DMS79 (cell line): ENCODE measurements around the gene ST6GALNAC4.

Experiments used
- DNase-seq: peaks from one replicate; lab custom pipeline; 2025; lab: John Stamatoyannopoulos, UW

Gene ST6GALNAC4, protein sequence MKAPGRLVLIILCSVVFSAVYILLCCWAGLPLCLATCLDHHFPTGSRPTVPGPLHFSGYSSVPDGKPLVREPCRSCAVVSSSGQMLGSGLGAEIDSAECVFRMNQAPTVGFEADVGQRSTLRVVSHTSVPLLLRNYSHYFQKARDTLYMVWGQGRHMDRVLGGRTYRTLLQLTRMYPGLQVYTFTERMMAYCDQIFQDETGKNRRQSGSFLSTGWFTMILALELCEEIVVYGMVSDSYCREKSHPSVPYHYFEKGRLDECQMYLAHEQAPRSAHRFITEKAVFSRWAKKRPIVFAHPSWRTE

GRCh38 chr9:127916720-127917581, at the start of gene ST6GALNAC4:
ST6GALNAC4 (minus strand) TSS chr9:127917041; CDS start chr9:127916419, 622 bp downstream.
- DNase-seq: peak; percentile 47

DNA sequence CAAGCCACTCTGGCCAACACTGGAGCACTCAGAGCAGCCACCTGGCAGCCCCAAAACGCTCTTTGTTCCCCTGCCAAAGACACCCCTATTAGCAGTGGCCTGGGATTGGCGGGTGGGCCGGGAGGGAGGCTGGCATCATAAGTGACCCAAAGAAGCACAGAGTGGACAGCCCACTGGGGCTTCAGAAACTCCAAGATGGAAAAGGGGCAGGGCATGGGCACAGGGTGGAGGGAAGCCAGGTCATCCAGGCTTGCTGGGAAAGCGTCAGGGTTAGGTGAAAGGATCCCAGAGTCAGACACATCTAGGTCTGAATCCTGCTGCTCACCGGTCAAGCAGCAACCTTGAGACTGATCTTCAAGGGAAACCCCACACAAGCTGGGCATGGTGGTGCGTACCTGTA, 49.1 kb upstream of the ST6GALNAC4 start:
- DNase-seq: no peak

DNA sequence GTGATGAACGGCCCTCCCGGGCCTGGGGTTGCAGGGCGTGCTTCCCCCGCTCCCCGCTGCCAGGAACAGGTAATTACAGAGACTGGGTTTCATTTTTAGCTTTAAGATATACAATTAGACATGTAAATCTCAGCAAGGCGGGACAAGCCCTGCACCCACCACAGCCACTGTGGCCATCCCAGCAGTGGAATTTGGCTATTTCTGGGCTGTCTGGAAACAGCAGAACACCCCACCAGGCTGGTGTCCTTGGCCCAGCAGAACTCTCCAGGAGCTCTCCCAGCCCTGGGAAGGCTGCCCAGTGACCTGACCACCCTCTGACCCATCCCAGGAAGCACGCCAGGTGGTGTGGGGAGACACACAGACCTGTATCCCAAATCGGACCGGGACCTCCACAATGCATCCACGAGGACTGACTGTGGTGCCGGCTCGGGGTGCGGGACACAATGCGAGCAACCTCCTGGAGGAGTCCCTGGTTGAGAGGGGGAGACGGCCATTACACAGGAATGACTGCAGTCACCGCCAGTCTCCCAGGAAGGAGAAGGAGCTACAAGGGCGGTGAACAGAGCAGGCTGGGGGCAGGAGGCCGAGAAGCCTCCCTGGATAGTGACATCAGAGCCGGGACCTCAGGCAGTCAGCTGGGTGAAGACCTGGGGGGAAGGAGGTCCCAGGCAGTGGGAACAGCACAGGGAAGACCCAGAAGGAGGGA, 46.7 kb upstream of the ST6GALNAC4 start:
- no peak for DNase-seq

- DNase-seq: no peak
These were observed 46.2 kb upstream of the ST6GALNAC4 start for GRCh38 chr9:127963041-127963358.

- DNase-seq: no peak
These were observed 45.4 kb upstream of the ST6GALNAC4 start for GRCh38 chr9:127962278-127962677.

GRCh38 chr9:127961613-127962155, 44.8 kb upstream of the ST6GALNAC4 start:
- no peak for DNase-seq

- no peak for DNase-seq
These were observed 44.3 kb upstream of the ST6GALNAC4 start for GRCh38 chr9:127961155-127961490.

- no peak for DNase-seq
These were observed 43.7 kb upstream of the ST6GALNAC4 start for GRCh38 chr9:127960410-127961154.

GRCh38 chr9:127959841-127960409, 43.1 kb upstream of the ST6GALNAC4 start:
- no peak for DNase-seq

DNA sequence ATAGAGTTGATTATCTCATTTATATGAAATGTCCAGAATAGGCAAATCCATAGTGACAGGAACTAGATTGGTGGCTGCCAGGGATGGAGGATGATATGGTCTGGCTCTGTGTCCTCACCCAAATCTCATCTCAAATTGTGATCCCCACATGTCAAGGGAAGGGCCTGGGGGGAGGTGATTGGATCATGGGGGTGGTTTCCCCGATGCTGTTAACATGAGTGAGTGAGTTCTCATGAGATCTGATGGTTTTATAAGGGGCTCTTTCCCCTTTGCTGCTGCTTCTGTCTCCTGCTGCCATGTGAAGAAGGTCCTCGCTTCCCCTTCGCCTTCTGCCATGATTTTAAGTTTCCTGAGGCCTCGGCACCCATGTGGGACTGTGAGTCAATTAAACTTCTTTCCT, 42.6 kb upstream of the ST6GALNAC4 start:
- DNase-seq: no peak

DNA sequence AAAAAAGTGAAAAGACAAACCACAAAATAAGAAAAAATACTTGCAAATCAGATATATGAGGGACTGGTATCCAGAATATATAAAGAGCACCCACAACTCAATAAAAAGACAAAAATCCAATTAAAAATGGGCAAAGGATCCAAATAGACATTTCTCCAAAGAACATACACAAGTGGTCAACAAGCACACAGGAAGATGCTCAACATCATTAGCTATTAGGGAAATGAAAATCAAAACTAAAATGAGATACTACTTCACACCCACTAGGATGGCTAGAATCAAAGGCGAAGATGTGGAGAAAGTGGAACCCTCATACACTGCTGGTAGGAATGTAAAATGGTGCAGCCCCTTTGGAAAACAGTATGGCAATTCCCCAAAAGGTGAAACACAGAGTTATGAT, 41.9 kb upstream of the ST6GALNAC4 start:
- no peak for DNase-seq

DNA sequence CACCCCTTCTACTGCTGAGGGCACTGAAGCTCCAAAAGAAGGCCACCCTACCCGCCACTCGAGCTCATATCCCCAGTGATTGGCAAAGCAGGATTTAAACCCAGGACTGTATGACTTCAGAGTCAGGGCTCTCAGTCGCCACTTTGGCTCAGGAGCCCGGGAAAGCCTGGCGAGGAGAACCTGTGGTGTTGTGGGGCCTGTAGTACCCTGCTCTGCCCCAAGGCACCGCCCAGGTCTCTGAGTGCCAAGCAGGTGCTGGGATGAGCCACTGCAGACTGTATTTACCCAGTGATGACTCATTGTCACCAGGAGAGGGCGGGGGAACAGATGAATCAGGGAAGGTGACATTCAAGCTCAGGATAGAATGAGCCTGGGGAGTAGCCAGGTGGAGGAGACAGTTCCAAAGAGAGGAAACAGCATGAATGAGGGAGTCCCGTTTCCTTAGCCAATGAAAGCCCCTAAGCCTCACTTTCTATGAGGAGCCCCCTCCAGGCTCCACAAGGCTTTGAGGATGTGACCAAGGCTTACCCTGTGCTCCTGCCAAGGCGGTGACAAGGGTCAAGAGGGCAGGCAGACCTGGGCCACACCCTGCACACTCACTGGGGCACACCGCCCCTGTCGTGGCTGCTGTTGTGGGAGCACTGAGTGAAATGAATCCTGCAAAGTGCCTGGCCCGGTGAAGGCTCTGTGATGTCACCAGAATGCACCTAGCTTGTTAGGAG, 38.6 kb upstream of the ST6GALNAC4 start:
- DNase-seq: peak; percentile 95

- DNase-seq: no peak
These were observed 38.0 kb upstream of the ST6GALNAC4 start for GRCh38 chr9:127954831-127955293.

DNA sequence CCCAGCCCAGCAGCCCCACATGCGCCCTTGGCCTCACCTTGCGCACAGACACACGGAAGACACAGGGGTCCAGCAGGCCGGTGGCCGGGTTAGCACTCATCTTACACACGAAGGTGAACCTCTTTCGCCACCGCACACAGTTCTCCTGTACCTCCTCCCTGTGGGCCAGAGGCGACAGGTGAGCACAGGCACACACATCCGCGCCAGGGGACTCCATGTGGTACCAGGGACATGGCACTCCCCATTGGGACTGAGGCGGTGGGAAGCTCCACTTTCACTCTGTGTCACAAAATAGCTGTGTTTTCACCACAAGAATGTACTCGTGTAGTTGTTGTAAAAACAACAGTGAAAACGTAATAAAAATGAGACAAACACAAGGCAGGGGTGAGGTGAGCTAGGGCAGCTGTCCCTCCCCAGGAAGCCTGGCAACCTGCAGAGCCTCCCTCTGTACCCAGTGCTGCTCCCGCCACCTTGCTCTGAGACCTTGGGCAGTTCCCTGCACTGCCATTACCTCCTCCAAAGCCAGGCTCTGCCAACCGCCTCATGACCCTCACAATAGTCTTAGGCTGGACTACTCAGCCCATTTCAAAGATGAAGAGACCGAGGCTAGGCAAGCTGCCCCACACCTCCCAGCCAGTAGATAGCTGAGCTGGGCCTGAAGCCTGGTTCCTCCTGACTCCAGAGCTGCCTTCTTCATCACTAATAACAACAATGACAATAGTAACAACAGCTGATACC, 37.1 kb upstream of the ST6GALNAC4 start:
- no peak for DNase-seq

- DNase-seq: no peak
These were observed 36.3 kb upstream of the ST6GALNAC4 start for GRCh38 chr9:127953154-127953553.

- DNase-seq: no peak
These were observed 33.9 kb upstream of the ST6GALNAC4 start for GRCh38 chr9:127950513-127951289.

GRCh38 chr9:127949827-127950512, 33.1 kb upstream of the ST6GALNAC4 start:
- DNase-seq: no peak

DNA sequence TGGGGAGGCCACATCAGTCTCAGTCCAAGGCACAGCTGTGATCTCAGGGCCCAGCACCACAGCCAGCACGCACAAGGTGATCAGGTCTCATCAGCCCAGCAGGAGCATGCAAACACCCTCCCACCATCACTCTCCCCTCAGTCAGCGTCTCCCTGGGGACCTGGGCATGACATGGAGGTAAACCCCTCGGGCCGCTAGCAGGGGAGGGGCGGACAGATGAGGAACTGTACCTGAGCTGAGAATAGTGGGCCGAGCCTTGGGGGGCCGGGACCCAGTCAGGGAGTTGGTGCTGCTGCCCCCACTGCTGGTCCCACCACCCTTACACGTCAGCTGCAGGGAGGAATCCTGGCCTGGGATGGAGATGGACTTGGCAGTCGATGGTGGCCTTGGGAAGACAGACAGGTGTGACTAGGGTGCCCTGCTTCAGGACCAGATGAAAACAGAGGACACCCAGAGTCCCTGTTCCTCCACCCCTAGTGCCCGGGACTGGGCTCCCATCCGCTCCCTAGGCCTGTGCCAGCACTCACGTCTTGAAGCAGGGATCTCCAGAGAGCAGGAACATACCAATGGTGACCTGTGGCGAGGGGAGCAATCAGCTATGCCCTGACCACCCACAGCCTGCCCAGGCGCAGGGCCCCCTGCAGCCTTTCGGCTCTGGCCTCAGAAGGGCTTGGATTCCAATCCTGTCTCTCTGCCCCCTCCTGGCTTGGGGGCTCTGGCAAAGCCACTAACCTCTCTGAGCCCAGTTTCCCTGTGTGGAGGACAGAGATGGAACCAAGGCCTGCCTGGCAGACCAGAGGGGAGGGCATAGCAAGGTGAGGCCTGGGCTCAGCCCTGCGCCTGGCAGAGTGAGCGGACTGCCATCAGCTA, 31.2 kb upstream of the ST6GALNAC4 start:
- DNase-seq: no peak
